IPS DF 6.9 (cell line): Measurements from ENCODE around the gene UQCRC1.

ENCODE experiments used
- DNase-seq: peaks from one replicate; pipeline ENCODE4 v3.0.0-alpha.2; 2013; ENCODE audit warnings: low read depth, low spot score
- H3K27ac ChIP-seq: one replicate; pipeline ENCODE4 v1.5.1; 2013; ENCODE audit warnings: low read length, control low read depth
- H3K27me3 ChIP-seq: 2 replicates; pipeline ENCODE4 v1.6.1; 2013; ENCODE audit warnings: mild to moderate bottlenecking, low read length; ENCODE audit not compliant: control insufficient read depth, insufficient read depth
- H3K36me3 ChIP-seq: 2 replicates; pipeline ENCODE4 v1.6.1; 2013; ENCODE audit warnings: low read length; ENCODE audit not compliant: control insufficient read depth, insufficient read depth
- H3K4me1 ChIP-seq: 2 replicates; pipeline ENCODE4 v1.6.1; 2013; ENCODE audit warnings: low read length; ENCODE audit not compliant: control insufficient read depth, insufficient read depth
- H3K4me3 ChIP-seq: 2 replicates; pipeline ENCODE4 v1.5.1; 2013; ENCODE audit warnings: mild to moderate bottlenecking, low read length
- H3K9me3 ChIP-seq: 2 replicates; pipeline ENCODE4 v1.6.1; 2013; ENCODE audit warnings: low read length, inconsistent platforms; ENCODE audit not compliant: control insufficient read depth, insufficient read depth
- WGBS: extraction: QIAGEN DNeasy Blood & Tissue Kit; methylation state at CpG from one replicate; pipeline ENCODE4 v1.1.7; 2013; ENCODE audit warnings: mixed read lengths, missing lambda C conversion rate; ENCODE audit not compliant: insufficient read length, insufficient coverage; 5-methylcytosine and 5-hydroxymethylcytosine counted together

The UQCRC1 gene

DNA sequence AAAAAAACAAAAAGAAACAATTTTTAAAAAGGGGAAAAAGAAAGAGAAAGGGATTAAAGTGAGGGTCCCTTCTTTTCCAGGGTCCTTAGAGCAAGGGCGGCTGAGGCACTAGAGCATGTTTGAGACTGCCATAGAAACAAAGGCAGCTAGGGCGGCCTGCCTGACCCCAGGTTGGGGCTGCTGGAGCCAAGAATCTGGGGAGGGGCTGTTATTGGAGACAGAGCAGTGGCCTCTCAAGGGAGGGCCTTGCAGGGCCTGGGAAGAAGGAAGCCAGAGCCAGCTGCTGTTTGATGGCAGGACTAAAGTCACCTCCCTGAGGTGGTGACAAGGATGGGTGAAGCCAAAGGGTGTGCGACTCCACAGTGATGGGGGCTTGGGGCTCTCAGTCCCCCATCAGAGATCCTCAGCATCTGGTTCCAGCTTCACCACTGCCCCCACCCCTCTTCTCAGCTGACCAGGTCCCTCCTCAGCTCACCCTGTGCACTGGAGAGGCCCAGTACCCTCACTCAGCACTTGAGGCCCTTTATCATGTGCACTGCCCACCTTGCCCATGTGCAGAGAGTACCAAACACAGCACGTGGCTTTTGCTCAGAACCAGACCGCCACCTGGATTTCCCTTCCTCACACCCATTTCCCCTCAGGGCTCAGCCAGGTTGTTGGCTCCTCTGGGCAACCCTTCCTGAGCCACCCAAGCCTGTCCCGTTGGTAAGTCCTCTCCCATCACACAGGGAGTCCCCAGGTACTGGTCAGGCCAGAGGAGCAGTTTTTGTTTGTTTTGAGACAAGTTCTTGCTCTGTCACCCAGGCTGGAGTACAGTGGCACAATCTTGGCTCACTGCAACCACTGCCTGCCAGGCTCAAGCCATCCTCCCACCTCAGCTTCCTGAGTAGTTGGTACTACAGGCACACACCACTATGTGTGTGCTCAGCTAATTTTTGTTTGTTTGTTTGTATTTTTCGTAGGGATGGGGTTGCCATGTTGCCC, 10.4 kb upstream of the UQCRC1 start:
- Histone ChIP-seq H3K4me3 (no peak overlapping the region), H3K36me3 (no peaks in the 10 kb centered on the region), H3K27me3 (no peaks in the 10 kb centered on the region), H3K4me1 (peaks cover 3% of the 10 kb centered on the region), H3K9me3 (peaks cover 3% of the 10 kb centered on the region; the same call in 1 of the 2 replicates), H3K27ac (no peak overlapping the region)
- WGBS: no CpG with 5 or more reads among the region's 7 CpGs
- no peak for DNase-seq

GRCh38 chr3:48617559-48617958, 8.1 kb upstream of the UQCRC1 start:
- DNase-seq: no peak
- no peaks in the 10 kb centered on the region for H3K27me3 ChIP-seq
- no peaks in the 10 kb centered on the region for H3K36me3 ChIP-seq
- no peak overlapping the region for H3K27ac ChIP-seq
- H3K4me3 ChIP-seq: no peak overlapping the region
- no CpG with 5 or more reads among the region's 4 CpGs for WGBS
- H3K4me1 ChIP-seq: no peaks in the 10 kb centered on the region
- peaks cover 3% of the 10 kb centered on the region; the same call in 1 of the 2 replicates for H3K9me3 ChIP-seq

DNA sequence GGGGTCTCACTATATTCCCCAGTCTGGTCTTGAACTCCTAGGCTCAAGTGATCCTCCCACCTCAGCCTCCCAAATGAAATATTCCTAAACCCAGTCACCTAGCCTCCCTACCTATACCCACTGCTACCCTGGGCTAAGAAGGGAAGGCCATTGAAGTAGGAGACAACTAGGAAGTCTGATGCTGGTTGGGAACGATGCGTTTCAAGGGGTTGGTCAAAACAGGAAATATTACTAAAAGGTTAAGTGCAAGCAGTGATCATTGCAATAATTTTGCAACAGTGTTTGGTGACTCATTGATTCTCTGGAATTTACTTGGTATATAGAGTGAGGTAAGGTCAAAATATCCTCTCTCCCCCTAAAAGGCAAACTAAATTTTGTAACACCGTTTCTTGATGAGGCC, 4.6 kb upstream of the UQCRC1 start:
- Histone ChIP-seq H3K4me3 (no peak overlapping the region), H3K27me3 (no peaks in the 10 kb centered on the region), H3K9me3 (peaks cover 3% of the 10 kb centered on the region; the same call in 1 of the 2 replicates), H3K4me1 (no peaks in the 10 kb centered on the region), H3K36me3 (no peaks in the 10 kb centered on the region), H3K27ac (no peak overlapping the region)
- no CpG with 5 or more reads among the region's 3 CpGs for WGBS
- no peak for DNase-seq

- Histone ChIP-seq H3K4me1 (no peaks in the 10 kb centered on the region), H3K27ac (no peak overlapping the region), H3K36me3 (no peaks in the 10 kb centered on the region), H3K27me3 (no peaks in the 10 kb centered on the region), H3K9me3 (peaks cover 2% of the 10 kb centered on the region; the same call in 1 of the 2 replicates), H3K4me3 (no peak overlapping the region)
- no peak for DNase-seq
- no CpG with 5 or more reads among the region's 1 CpG for WGBS
These were observed 2.9 kb upstream of the UQCRC1 start for GRCh38 chr3:48612309-48612708.

- H3K4me3 ChIP-seq: no peak overlapping the region
- H3K36me3 ChIP-seq: peaks cover 32% of the 10 kb centered on the region
- no peaks in the 10 kb centered on the region for H3K27me3 ChIP-seq
- no peak overlapping the region for H3K27ac ChIP-seq
- no peaks in the 10 kb centered on the region for H3K4me1 ChIP-seq
- no peaks in the 10 kb centered on the region for H3K9me3 ChIP-seq
- no CpG with 5 or more reads among the region's 5 CpGs for WGBS
- DNase-seq: no peak
These were observed 1.9 kb downstream of the UQCRC1 start for GRCh38 chr3:48607519-48607918.

DNA sequence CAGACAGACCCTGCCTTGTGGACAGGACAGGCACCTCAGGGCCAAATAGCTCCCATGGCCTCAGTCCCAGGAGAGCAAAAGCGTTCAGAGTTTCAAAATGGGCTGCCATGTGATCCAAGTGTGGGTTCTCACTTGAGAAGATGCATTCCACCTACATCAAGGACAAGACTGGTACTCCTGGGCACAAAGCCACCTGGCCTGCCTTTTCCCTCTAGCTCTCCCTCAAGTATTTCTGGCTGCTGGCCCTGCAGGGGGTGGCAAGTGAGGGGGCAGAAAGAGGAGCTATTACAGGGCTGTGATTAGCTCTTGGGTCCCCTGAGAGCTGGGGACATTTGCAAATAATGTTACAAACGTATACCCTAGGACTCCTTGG, 7.8 kb downstream of the UQCRC1 start:
- no peak for DNase-seq
- WGBS: no CpG with 5 or more reads among the region's 2 CpGs
- Histone ChIP-seq H3K27ac (no peak overlapping the region), H3K36me3 (peaks cover 70% of the 10 kb centered on the region), H3K4me1 (no peaks in the 10 kb centered on the region; the same call in 1 of the 2 replicates), H3K4me3 (no peak overlapping the region), H3K9me3 (no peaks in the 10 kb centered on the region), H3K27me3 (no peaks in the 10 kb centered on the region)

GRCh38 chr3:48600711-48601621, 8.5 kb downstream of the UQCRC1 start:
- Histone ChIP-seq H3K27ac (no peak overlapping the region), H3K27me3 (no peaks in the 10 kb centered on the region), H3K4me3 (no peak overlapping the region), H3K36me3 (peaks cover 70% of the 10 kb centered on the region), H3K4me1 (peaks cover 2% of the 10 kb centered on the region), H3K9me3 (no peaks in the 10 kb centered on the region)
- DNase-seq: no peak
- no CpG with 5 or more reads among the region's 19 CpGs for whole genome bisulfite sequencing

DNA sequence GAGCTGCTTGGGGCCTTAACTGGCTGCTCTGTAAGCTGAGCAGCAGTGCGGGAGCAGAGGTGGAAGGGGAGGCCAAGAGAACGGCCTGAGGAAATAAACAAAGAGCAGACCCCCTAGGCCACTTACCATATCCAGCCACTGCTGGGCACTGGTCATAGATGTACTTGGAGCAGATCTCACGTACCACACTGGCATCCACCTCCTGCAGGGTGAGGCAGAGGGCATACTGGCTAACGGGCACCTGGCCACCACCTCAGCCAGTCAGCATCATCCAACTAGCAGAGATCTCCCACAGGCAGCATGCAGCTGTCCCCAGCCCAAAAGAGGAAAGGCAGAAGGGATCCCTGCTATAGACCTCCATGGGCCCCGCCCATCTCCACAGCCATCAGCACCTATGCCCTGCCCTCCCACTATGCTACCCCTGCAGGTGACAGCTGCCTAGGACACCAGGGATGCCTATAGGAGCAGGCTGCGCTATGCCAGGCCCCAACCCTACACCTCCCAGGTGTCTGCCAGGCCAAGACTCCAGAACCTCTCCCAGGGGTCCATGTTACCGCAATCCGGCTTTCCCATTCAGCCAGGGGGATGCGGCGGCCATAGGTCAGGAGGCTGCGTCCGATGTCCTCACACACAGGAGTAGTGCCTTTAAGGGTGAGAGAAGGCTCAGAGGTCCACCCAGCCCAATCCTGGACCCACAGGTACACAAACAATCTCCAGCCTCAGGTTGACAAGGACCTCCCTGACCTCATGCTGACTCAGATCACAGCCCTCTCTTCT, 9.7 kb downstream of the UQCRC1 start:
- peaks cover 60% of the 10 kb centered on the region for H3K36me3 ChIP-seq
- H3K27me3 ChIP-seq: no peaks in the 10 kb centered on the region
- WGBS: no CpG with 5 or more reads among the region's 12 CpGs
- no peaks in the 10 kb centered on the region for H3K9me3 ChIP-seq
- peaks cover 7% of the 10 kb centered on the region for H3K4me1 ChIP-seq
- no peak overlapping the region for H3K27ac ChIP-seq
- DNase-seq: no peak
- H3K4me3 ChIP-seq: no peak overlapping the region

DNA sequence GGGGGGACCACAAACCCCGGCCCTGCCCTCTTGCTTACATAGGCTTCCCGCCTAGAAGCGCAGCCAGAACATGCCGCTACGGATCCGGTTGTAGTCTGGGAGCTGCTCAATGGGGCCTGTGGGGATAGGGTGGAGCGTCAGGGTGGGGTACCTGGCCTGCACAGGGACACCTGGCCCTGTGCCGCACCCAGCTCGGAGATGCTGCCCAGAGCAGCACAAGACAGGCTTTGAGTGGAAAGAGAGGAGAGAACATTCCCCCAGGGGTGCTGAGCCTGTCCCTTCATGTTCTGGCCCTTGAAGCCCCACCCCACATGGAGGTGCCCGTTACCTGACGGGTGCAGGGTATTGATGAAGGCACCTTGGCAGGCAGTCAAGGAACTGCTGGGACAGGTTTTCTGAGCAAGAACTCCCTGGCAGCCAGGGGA, 10.4 kb downstream of the UQCRC1 start:
- no peak overlapping the region for H3K27ac ChIP-seq
- H3K36me3 ChIP-seq: peaks cover 54% of the 10 kb centered on the region
- no peak overlapping the region for H3K4me3 ChIP-seq

More for the DNA sequence above, 10.4 kb downstream of the UQCRC1 start:
- Histone ChIP-seq H3K27me3 (no peaks in the 10 kb centered on the region), H3K4me1 (peaks cover 10% of the 10 kb centered on the region), H3K9me3 (no peaks in the 10 kb centered on the region)
- DNase-seq: no peak
- WGBS: no CpG with 5 or more reads among the region's 11 CpGs
